T-helper 9 cell (primary cell): ENCODE data around the gene CLSTN1.
"Not testable (repeated sequence)": the region's sequence is repeated elsewhere in the genome, so short reads cannot be mapped to it uniquely, and the experiment has no call there.

Experiments used
- DNase-seq: peaks from one replicate; pipeline ENCODE4 v3.0.0-alpha.2; 2020

CLSTN1 gene

GRCh38 chr1:9825093-9826074 lies 1.6 kb upstream of the CLSTN1 start:
- peak; percentile 36 for DNase-seq

- no peak for DNase-seq
Observed at GRCh38 chr1:9824702-9825089, 931 bp upstream of the CLSTN1 start.

GRCh38 chr1:9823693-9823942 lies 147 bp downstream of the CLSTN1 start:
- DNase-seq = no peak

- DNase-seq = no peak
Observed at GRCh38 chr1:9822897-9823692, 670 bp downstream of the CLSTN1 start.

- DNase-seq = no peak
Observed at GRCh38 chr1:9822490-9822889, 1.3 kb downstream of the CLSTN1 start.

- DNase-seq = no peak
Observed at GRCh38 chr1:9821710-9822109, 2.1 kb downstream of the CLSTN1 start.

- no peak for DNase-seq
Observed at GRCh38 chr1:9820521-9820920, 3.2 kb downstream of the CLSTN1 start.

GRCh38 chr1:9817734-9818133 lies 6.0 kb downstream of the CLSTN1 start:
- no peak for DNase-seq

- no peak for DNase-seq
Observed at GRCh38 chr1:9816199-9816598, 7.6 kb downstream of the CLSTN1 start.

GRCh38 chr1:9815150-9815549 lies 8.6 kb downstream of the CLSTN1 start:
- no peak for DNase-seq

- DNase-seq = no peak
Observed at GRCh38 chr1:9814619-9815018, 9.1 kb downstream of the CLSTN1 start.

GRCh38 chr1:9811239-9811966 lies 12.4 kb downstream of the CLSTN1 start:
- DNase-seq = no peak

- no peak for DNase-seq
Observed at GRCh38 chr1:9809100-9809510, 14.7 kb downstream of the CLSTN1 start.

GRCh38 chr1:9808459-9808858 lies 15.3 kb downstream of the CLSTN1 start:
- no peak for DNase-seq

- no peak for DNase-seq
Observed at GRCh38 chr1:9807541-9807940, 16.2 kb downstream of the CLSTN1 start.

- DNase-seq = not testable (repeated sequence)
Observed at GRCh38 chr1:9805972-9806371, 17.8 kb downstream of the CLSTN1 start.

- DNase-seq = no peak
Observed at GRCh38 chr1:9805006-9805508, 18.7 kb downstream of the CLSTN1 start.

- not testable (repeated sequence) for DNase-seq
Observed at GRCh38 chr1:9803003-9803918, 20.5 kb downstream of the CLSTN1 start.

- no peak for DNase-seq
Observed at GRCh38 chr1:9801909-9802308, 21.9 kb downstream of the CLSTN1 start.

- no peak for DNase-seq
Observed at GRCh38 chr1:9798236-9799130, 25.3 kb downstream of the CLSTN1 start.

GRCh38 chr1:9797049-9797448 lies 26.7 kb downstream of the CLSTN1 start:
- DNase-seq = no peak
